Retinal pigment epithelial cell (primary cell): Measurements from ENCODE around the gene CHP2.

Experiments used
- DNase-seq: peaks from one replicate; pipeline ENCODE4 v3.0.0-alpha.2; 2010; ENCODE audit warnings: low read depth
- H3K4me3 ChIP-seq: 2 replicates; pipeline ENCODE4 v1.5.1; 2011; ENCODE audit warnings: mild to moderate bottlenecking, low read length, control low read depth, moderate library complexity
- CTCF ChIP-seq: conservative IDR thresholded peaks from 2 replicates; pipeline ENCODE4 v1.5.1; 2011; ENCODE audit warnings: low read depth, low read length, control low read depth, inconsistent platforms

Gene CHP2

GRCh38 chr16:23754594-23755483 is at the start of gene CHP2:
Gene CHP2, plus strand, starts transcription at chr16:23755026. Its CDS starts 24 bp downstream, at chr16:23755050.
- no peak within 1 kb of the TSS for H3K4me3 ChIP-seq
- DNase-seq, result no peak
- no peak for TF ChIP-seq CTCF

GRCh38 chr16:23705517-23705902 is 49.3 kb upstream of the CHP2 start:
- no peak for TF ChIP-seq CTCF
- H3K4me3 ChIP-seq, result no peak overlapping the region
- DNase-seq, result no peak

GRCh38 chr16:23706439-23706838 is 48.4 kb upstream of the CHP2 start:
- no peak for TF ChIP-seq CTCF
- no peak overlapping the region for H3K4me3 ChIP-seq
- DNase-seq, result no peak

- H3K4me3 ChIP-seq, result no peak overlapping the region
- no peak for DNase-seq
- no peak for TF ChIP-seq CTCF
Observed at GRCh38 chr16:23709536-23709935, 45.3 kb upstream of the CHP2 start.

- no peak overlapping the region for H3K4me3 ChIP-seq
- DNase-seq, result no peak
- no peak for TF ChIP-seq CTCF
Observed at GRCh38 chr16:23710008-23710407, 44.8 kb upstream of the CHP2 start.

- no peak overlapping the region for H3K4me3 ChIP-seq
- no peak for TF ChIP-seq CTCF
- DNase-seq, result no peak
Observed at GRCh38 chr16:23710504-23710903, 44.3 kb upstream of the CHP2 start.

GRCh38 chr16:23711785-23712184 is 43.0 kb upstream of the CHP2 start:
- no peak overlapping the region for H3K4me3 ChIP-seq
- DNase-seq, result no peak
- TF ChIP-seq CTCF, result no peak
